Measurements from ENCODE around the gene MSMB. TPM values are rescaled to one million over a fixed set of nuclear protein-coding genes. Genes with fewer than 3 reads are reported as not detected.

The MSMB gene
- total RNA-seq (2022; extraction: Qiagen RNA extraction; ENCODE audit: low read depth) = not detected in 5 replicates

GRCh38 chr10:46046261-46046660 is at the start of gene MSMB:
Gene MSMB, minus strand, starts transcription at chr10:46046269. Its CDS starts 32 bp downstream, at chr10:46046237.

GRCh38 chr10:46030091-46030937 is 15.8 kb downstream of the MSMB start, which contains the start of gene NCOA4:
Gene NCOA4, minus strand, starts transcription at chr10:46030623. Its CDS starts 13,943 bp downstream, at chr10:46016680.

Other genes starting within 250 kb of the MSMB start
- gene AGAP4, start 198.8 kb downstream of the MSMB start, total RNA-seq (2022; extraction: Qiagen RNA extraction; ENCODE audit: low read depth) = 5.9 to 10.4 TPM (median 6.9 TPM) in 5 replicates
- 151 to 161 TPM (median 152 TPM) in 5 replicates for gene TIMM23, start 73.8 kb downstream of the MSMB start, total RNA-seq (2022; extraction: Qiagen RNA extraction; ENCODE audit: low read depth)
- 85.5 to 107 TPM (median 89.2 TPM) in 5 replicates for gene NCOA4, start 15.6 kb downstream of the MSMB start, total RNA-seq (2022; extraction: Qiagen RNA extraction; ENCODE audit: low read depth)
- gene ANTXRL, start 240.7 kb upstream of the MSMB start, total RNA-seq (2022; extraction: Qiagen RNA extraction; ENCODE audit: low read depth) = 0.09 to 0.24 TPM (median 0.13 TPM) in 3 of 5 replicates, not detected in the others